Hippocampal formation (tissue), 2 donors: ENCODE measurements around the gene GRIK3.
A peak's percentile ranks its signal among the peaks of the same experiment; 100 is the strongest.

Experiments used
- DNase-seq, 2 donors: peaks; one replicate each; lab custom pipeline; 2025; lab: John Stamatoyannopoulos, UW

Gene GRIK3

GRCh38 chr1:36880155-36881067 lies 153.9 kb downstream of the GRIK3 start:
- DNase-seq = no peak

DNA sequence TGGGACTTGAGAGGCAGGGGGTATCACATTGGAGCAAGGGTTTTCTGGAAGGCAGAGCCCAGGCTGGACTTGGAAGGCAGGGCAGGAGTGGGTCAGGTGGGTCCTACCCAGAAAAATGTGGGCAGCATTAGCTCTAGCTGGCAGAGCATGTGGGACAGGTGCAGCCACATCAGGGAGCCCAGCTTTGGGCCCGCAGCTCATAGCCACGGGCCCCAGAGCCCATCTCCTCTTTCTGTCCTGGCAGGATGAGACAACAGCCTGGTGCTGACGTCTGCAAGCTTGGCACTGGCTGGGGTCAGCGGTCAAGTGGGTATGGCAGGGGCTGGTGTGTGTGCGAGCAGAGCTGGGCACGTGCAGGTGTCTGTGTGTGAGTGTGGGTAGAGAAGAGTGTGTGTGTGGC lies 154.7 kb downstream of the GRIK3 start:
- no peak for DNase-seq

DNA sequence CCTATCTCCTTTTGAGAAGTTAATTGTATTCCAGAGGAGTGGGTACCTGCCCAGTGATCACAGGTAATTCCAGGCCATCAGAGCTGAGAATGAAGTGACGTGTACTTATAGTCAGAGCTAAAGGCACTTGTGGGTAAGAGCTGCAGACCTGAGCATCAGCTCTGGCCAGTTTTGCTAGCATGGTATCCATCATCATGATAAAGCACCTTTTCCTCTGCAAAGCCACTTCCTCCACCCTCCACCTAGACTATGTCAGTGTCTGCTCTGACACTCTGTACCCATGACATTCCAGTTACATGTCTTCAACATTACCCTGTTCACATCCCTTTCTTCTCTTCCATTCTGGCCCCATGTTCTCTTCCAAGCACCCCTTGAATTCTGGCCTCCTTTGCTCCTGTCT lies 157.3 kb downstream of the GRIK3 start:
- no peak for DNase-seq

DNA sequence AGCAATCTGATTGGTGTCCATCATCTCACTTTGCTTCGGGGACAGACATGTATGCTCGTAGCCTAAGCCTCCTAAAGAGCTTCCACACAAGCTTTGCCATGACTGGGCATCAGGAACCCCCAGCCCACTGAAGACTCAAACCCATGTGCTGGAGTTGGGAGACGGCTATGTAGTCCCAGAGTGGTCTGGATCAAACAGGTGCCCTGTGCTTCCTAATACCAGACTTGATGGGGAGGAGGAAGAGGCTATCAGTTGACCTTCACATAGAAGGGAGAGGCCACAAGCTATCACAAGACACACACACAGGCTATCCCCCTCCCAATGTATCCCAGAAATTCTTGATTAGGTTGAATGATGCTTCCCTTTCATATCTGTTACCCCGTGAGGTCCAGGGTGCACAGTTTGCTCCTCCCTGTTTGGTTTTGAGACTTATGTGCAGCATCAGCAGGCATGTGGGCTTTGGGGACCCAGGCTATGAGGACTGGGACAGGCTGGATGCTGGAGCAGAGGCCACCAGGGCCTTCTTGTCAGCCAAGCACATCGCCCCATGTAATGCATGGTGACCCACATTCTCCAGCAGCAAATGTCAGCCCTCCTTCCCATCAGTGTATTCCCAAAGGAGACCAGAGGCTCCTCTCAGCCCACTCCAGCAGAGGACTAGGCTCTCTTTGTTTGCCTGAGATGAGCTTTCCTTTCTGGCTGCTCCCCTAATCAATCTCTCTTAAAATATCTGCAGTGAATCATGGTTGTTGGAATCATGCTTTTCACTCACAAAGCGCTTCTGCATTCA lies 159.8 kb downstream of the GRIK3 start:
- no peak for DNase-seq

DNA sequence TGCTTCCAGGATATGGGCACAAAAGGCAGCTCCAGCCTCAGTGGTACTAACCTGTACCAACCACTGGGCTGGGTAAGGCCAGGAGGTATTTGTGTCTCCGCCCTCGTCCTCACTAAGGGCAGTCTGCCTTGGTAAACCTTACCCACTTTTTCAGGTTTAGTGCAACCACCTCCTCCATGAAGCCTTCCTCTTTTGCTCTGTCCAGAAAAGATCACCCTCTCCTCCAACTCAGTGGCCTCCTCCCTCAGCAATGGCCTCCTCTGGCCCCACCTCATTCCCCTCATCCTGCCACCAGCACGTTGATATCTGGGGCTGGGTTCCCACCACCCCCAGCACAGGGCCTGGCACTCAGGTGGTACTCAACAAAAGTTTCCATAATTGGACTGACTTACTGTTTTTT lies 161.5 kb downstream of the GRIK3 start:
- DNase-seq = no peak

DNA sequence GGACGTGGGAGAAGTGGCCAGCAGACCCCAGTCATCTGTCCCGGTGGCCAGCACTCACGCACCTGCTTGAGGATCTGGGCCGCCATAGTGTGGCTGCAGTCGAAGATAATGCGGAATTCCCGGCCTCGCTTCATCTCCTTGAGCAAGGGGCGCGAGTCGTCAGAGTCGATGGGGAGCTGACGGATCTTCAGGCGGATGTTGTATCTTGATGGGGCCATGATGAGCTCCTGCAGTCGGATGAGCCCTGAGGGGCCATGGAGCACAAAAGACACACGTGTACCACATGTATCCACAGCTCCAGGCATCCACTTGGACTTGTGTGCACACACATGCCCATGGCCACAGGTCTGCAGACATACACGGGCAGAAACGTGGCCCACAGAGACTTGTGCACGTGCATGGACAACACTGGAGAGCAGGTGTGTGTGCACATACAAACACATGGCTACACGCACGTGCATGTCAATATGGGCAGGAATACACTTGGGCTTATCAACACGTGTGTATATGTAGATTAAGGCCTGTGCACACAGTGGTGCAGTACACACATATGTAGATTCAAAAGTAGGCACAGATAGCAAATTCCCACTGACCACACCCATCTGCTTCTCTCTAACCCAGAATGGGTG lies 162.1 kb downstream of the GRIK3 start:
- no peak for DNase-seq

DNA sequence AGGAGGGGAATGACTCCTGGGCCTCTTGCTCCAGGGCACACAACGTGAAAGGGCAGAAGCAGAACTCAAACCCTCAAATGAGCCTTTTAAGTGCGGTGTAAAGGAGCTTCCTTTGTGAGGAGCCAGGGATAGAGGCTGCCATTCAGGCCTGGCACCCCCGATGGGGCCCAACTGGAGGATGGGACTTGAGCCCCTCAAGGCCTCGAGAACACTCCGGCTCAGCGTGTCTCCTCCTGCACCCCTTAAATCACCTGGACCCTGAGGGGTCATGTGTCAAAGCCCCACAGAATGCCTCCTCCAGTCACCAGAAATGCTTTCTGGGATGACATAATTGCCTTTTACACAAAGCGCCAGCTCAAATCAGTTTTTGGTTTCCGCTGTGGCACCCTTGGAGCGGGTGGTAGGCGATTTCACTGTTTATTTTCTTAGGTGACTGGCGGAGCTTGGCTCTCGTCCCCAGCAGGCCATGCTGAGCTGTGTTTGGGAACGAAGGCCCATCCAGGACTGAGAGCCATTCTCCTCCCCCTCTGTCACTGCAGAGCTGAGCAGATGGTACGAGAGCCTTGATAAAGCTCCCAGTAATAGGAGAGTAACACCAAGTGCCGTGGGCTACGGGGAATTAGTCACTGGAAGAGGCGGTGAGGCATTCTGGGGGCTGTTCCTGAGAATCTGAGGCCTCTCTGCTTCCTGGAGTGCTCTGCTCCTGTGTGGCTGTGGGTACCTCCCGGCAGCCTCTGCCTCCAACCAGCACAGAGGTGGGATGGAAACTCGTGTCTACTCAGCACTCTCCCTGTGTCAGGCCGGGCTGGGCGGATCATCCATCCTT lies 163.0 kb downstream of the GRIK3 start:
- peak in 1 of 2 donors; percentile 43 for DNase-seq

DNA sequence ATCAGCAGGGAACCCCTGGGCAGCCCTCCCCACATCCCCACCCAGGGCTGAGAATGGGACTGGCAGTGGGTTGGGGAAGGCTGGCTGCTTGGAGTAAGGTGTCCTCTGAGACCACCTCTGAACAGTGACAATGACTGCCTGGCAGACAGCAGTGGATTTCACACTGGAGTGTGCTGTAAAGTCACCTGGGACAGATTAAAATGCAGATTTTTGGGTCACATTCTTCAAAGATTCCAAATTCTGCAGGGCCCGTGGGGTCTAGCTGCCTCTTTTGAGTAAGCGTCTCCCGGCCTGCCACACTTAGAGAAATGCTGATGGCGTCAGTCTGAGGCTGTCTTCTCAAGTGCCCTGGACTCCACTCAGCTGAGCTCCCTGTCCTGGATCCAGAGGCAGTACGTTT lies 164.5 kb downstream of the GRIK3 start:
- DNase-seq = no peak

DNA sequence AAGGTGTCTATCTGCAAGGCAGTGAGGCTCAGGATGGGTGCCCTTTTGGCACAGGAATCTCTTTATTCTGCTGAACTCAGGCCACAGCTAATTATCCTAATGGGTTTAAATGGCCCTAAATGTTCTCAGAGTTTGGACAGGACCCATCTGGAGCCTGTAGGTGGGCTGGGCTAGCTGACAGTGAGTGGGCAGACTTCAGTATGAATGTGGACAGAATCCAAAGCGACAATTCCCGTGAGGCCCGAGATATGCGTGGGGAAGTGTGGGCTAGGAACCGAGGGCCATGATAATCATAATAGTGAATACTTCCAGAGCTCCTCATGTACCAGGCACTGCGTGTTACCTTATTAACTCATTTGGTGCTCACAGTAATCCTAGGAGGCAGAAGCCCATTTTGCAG lies 165.3 kb downstream of the GRIK3 start:
- no peak for DNase-seq

- DNase-seq = no peak
Observed at GRCh38 chr1:36867575-36867974, 166.7 kb downstream of the GRIK3 start.

DNA sequence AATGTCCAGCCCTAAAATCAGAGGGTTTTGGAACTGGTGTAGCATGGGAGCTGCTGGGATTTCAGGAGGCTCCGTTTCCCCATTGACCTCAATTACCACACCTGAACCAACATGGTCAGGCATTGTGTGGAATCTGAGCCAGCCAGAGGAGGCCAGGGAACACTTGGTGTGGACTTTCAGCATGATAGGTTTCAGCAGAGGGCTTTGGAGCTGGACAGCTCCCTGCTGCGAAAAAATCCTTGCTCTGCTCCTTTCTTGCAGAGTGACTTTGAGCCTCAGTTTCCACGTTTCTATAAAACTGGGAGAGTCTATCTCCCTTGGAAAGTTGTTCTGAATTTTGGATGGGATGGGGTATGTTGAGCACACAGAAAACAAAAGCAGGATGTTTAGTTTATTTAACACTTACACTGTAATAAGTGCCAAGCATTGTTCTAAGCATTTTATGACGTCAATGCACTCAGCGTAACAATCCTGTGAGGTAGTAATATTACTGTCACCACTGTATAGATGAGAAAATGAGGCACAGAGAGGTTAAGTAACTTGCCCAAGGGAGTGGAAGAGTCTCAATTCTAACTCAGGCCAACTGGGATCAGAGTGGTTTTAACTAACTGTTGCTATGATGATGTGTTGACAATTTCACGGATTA lies 168.0 kb downstream of the GRIK3 start:
- DNase-seq = no peak

DNA sequence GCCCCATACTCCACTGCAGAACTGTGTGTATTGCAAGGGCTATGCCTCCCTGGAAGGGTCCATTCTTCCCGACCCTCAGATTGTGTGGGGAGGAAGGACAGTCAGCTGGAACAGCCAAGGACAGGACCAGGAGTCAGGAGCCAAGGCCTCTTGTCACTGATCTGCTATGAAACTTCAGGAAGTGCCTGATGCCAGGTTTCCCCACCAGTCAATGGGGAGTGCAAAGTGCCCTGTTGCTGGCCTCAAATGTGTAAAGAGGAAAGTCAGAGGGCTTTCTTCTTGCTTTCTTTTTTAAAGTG lies 168.8 kb downstream of the GRIK3 start:
- DNase-seq = no peak

DNA sequence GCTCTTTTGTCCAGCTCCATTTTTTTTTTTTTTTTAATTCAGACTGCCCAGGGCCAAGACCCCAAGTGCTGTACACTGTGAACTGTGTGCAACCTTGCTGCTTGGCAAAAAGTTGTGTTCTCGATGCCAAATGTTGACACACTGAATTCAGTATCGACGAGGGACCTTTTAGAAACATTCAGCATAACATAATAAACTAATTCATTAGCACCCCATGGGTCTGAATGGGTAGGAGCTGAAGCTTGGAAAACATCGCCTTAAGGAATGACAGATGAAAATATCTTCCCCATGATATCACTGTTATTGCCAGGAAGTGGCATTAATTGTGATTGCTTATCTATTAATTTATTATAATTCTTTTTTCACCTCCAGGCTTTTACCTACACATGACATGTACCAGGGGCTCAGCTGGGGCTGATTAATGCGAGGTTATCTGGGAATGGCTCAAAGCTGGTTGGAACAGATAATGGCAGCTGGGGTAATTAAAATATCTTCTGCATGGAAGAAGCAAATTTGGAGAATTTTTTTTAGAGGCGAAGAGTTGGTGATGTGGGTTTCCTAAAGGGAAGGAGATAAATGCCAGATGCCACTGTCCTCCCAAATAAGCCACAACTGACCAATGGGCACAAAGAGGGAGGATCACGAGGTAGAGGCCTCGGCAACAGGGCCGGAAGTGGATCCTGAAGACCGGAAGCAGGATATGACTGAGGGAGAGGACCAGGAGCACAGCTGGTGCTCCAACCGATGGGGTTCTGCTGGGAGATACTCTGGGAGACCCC lies 169.3 kb downstream of the GRIK3 start:
- no peak for DNase-seq

DNA sequence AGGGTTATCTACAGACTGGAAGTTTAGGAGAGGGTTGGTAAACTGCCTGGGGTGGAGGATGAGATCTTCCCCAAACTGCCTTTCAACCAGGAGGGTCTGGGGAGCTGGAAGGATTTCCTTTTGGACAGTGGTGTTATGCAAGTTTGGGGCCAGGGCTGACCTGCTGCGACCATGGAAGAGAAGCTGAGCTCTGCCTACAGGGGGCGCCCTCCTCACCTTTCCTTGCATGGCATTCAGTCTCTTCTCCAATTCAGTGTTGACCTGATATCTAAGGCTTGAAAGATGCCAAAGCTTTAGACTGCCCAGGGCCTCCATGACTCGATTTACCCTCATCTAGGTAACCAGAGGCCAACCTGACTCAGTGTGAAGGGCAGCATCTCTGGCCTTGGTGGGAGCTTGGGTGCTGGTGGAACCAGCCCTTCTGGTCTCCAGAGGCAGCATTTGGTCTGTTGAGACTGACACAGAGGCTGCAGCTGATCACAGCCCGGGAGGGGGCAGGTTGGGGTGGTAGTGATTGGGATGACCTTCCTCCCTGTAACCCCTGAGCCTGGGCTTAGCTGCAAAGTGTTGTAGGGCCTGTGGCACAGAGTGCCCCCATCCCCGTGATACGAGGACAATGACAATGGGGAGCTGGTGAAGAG lies 170.0 kb downstream of the GRIK3 start:
- DNase-seq = no peak

DNA sequence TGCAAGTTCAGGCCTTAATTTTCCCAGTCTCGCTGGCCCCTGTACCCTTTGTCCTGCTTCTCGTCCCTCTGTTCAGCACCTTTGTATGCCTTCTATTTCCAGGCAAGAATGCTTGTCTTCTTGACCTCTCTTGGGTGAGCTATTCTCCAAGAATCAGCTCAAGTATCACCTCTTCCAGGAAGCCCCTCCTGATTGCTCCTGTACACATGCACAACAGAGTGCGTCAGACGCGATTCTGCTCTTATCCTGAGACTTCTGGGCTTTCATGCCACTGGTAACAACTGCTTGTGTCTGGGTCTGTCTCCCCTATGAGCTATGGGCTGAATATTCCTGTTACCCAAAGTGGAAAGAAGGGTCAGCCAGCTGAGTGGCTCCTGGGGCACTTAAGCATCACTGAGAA lies 170.8 kb downstream of the GRIK3 start:
- no peak for DNase-seq

GRCh38 chr1:36863061-36863460 lies 171.3 kb downstream of the GRIK3 start:
- DNase-seq = no peak

DNA sequence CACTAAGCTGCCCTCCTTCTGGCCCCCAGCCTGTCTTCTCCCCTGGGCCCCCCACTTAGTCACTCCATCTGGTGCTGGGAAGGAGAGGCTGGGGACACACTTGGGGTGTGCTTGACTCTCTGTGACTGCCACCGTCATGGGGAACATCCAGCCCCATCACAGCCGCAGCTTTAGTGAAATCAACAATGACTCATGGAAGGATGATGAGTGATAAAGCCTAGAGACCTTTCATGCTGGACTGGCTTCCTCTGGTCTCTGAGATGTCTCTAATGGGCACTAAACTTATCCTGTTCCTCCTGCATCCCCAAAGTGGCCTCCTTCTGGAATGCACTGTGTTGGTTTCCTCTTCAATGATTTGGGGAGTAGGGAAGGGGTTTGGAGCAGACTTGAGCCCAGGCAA lies 172.9 kb downstream of the GRIK3 start:
- no peak for DNase-seq

- no peak for DNase-seq
Observed at GRCh38 chr1:36859926-36860325, 174.4 kb downstream of the GRIK3 start.

- no peak for DNase-seq
Observed at GRCh38 chr1:36858981-36859380, 175.3 kb downstream of the GRIK3 start.

DNA sequence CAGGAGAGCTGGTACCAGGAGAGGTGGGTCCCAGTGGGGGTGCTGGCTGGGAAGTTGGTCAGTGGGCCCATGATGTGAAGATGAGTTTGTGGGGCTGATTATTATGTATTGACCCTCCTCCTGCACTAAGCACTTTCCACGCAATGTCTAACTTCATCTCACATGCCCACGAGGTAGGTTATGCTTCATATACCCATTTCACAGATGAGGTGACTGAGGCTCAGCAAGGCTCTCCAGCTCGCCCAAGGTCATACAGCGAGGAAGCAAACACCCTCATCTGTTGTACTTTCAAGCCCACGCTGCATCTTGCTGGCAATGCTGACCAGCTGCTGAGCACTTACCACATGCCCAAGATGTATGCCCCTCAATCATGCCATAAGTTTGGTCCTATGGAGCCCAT lies 175.8 kb downstream of the GRIK3 start:
- DNase-seq = no peak
